ENCODE data around the gene FAM184A. TPM values are rescaled to one million over a fixed set of nuclear protein-coding genes. Genes with fewer than 3 reads are reported as not detected.

Gene FAM184A
- total and polyA plus RNA-seq, 2 of the 13 experiments (the other 11 are each of a cell fraction or from before 2014, with no cell fraction given), result 7.0 to 18.0 TPM

GRCh38 chr6:119109654-119110325, 31.3 kb upstream of the FAM184A start:
- H3K4me3 ChIP-seq (replicated peaks in 1 of 3; ENCODE audit: insufficient read depth in 1 of 3, low read depth in 2 of 3, low read length in 3 of 3), result peak overlapping the region in 2 of 3 experiments; percentile 12 to 41; a peak in 3 of 6 replicates
- no TSS peak for BruUV-seq (replicated peaks)
- H3K9ac ChIP-seq (ENCODE audit: insufficient read depth, low read depth, low read length), result peak overlapping the region; percentile 7; the same call in 1 of the 2 replicates
- in situ Hi-C loops (cut with HindIII; ENCODE audit: extremely low pct_ligation_motif_present, low pct_unique_long_range_greater_than_20kb) (loop anchor here (5.0 kb wide), 1 partner anchor 137 kb away; no protein-coding TSS in a partner anchor), intact Hi-C loops (cut with micrococcal nuclease; ENCODE audit: unreplicated experiment) (loop anchor here (1.0 to 10.0 kb wide), 6 partner anchors 141 to 545 kb away; partner anchors contain the start of gene ASF1A)
- H3K36me3 ChIP-seq (replicated peaks in 1 of 2; ENCODE audit: control insufficient read depth in 1 of 2, insufficient read depth in 2 of 2, low read length in 2 of 2), result no peaks in the 10 kb centered on the region
- DNase-seq (ENCODE audit: low spot score) (no peak), FAIRE-seq (no peak), ATAC-seq (peak; percentile 27)
- H4K20me1 ChIP-seq (ENCODE audit: insufficient read depth, low read length), result no peaks in the 10 kb centered on the region
- peaks cover 5% of the 10 kb centered on the region; the same call in 1 of the 2 replicates for H3K9me3 ChIP-seq (ENCODE audit: low read length)
- no peak overlapping the region for H3K27ac ChIP-seq (ENCODE audit: extremely low read length, insufficient read depth, low read length)
- peaks cover 17% of the 10 kb centered on the region for H3K4me1 ChIP-seq (ENCODE audit: insufficient read depth, low read length)
- no peaks in the 10 kb centered on the region for H3K27me3 ChIP-seq (ENCODE audit: control insufficient read depth in 1 of 2, insufficient read depth in 2 of 2, low read length in 2 of 2)
- ChIA-PET CTCF (ENCODE audit: low intra/inter-chr PET ratio, low total read pairs) (interaction anchor here (1.0 to 2.3 kb wide), 4 partner anchors 141 to 309 kb away, joined by 3 to 21 read pairs (median 10); no protein-coding TSS in a partner anchor), POLR2A (interaction anchor here (1.8 kb wide), 1 partner anchor 215 kb away, joined by 4 read pairs; no protein-coding TSS in a partner anchor)
- H3K4me2 ChIP-seq (ENCODE audit: low read depth, low read length), result peak overlapping the region; percentile 62
- H2AFZ ChIP-seq (ENCODE audit: low read length), result peak overlapping the region; percentile 59
- H3K79me2 ChIP-seq (ENCODE audit: insufficient read depth, low read length), result no peaks in the 10 kb centered on the region
- WGBS (ENCODE audit: low lambda C conversion rate), result 47% methylated on average over 8 of the region's 8 CpGs
- TF ChIP-seq ZSCAN12 (CRISPR knock-in tag; IDR thresholded peaks at IDR 0.05) (no peak), CEBPG (CRISPR knock-in tag; IDR thresholded peaks at IDR 0.05) (0 out of 2 replicates have a peak, but pooled peaks have one; percentile 38), CREM (IDR thresholded peaks at IDR 0.05) (no peak), CREM (CRISPR knock-in tag; IDR thresholded peaks at IDR 0.05) (no peak), ZKSCAN1 (IDR thresholded peaks at IDR 0.05; ENCODE audit: low read length) (no peak), PLSCR1 (CRISPR knock-in tag; IDR thresholded peaks at IDR 0.05; ENCODE audit: borderline replicate concordance) (no peak), CEBPZ (IDR thresholded peaks at IDR 0.05; ENCODE audit: low read length) (no peak), ZNF75D (CRISPR knock-in tag; IDR thresholded peaks at IDR 0.05; ENCODE audit: borderline replicate concordance) (no peak), ZNF326 (CRISPR knock-in tag; IDR thresholded peaks at IDR 0.05; ENCODE audit: borderline replicate concordance) (no peak), CEBPB (IDR thresholded peaks at IDR 0.05; ENCODE audit: borderline replicate concordance, low read depth, low read length) (peak; percentile 91), IKZF1 (IDR thresholded peaks at IDR 0.05) (no peak), ZNF451 (CRISPR knock-in tag; IDR thresholded peaks at IDR 0.05) (no peak), FOXA3 (CRISPR knock-in tag; IDR thresholded peaks at IDR 0.05) (no peak)
